NCI-H2227 (cell line): ENCODE data around the gene NKX1-2.
"Not testable (repeated sequence)": the region's sequence is repeated elsewhere in the genome, so short reads cannot be mapped to it uniquely, and the experiment has no call there.

Source experiments
- DNase-seq: peaks from one replicate; lab custom pipeline; 2025; ENCODE audit not compliant: unreplicated experiment; lab: John Stamatoyannopoulos, UW

The NKX1-2 gene

GRCh38 chr10:124453960-124454610 lies 4.2 kb upstream of the NKX1-2 start:
- DNase-seq = no peak

- no peak for DNase-seq
Measured at GRCh38 chr10:124451276-124451675, 1.4 kb upstream of the NKX1-2 start.

DNA sequence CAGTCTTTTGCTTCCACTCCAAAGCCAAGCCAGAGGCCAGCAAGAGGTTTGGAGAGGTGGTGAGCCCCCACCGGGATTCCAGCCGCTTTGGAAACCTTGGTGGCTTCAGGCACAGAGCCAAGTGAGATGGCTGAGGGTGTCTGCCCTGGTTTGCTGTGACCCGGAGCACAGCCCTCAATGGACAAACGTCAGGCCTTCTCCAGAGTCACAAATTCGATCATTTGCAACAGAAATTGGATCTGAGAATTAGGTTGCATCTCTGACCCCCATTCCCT lies 885 bp upstream of the NKX1-2 start:
- DNase-seq = no peak

DNA sequence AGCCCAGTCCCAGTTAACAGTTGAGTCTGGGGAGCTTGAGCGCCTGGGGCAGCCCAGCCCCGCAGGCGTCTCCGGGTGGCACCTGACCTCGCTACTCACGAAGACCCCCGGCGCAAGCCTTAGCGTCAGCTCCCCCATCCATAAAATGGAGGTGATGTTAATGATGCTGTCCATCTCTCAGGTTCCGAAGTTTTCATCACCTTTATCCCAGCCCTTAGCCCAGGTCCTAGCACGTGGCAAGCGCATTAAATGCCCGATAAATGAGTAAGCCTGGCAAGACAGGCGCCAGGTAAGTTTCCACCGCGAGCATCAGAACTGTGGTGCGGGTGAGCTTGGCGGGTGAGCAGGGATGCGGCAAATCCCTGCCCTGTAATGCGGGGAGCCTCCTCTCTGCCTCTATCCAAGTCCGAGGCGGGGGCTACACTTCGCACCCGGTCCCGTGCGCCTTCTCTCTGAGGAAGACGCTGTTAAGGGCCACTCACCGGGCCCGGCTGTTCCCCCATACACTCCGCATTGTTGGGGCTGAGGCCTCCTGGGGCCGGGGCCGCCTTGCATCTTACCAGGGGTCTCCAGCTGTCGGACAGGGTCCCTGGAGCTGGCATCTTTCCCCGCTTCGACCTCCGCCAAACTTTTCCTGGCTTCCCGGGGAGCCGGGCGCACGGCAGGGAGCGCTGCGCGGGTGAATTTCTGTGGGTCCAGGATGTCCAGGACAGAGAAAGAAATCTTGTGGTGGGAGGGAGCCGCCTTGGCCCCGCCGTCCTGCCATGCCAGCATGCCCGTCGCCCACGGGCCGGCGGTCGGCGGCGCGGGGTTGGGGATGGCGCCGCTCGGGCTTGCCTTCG lies 444 bp downstream of the NKX1-2 start:
- DNase-seq = no peak

GRCh38 chr10:124448696-124449169 lies 1.1 kb downstream of the NKX1-2 start:
- DNase-seq = no peak

GRCh38 chr10:124447751-124448466 lies 1.9 kb downstream of the NKX1-2 start:
- peak; percentile 4 for DNase-seq

- DNase-seq = no peak
Measured at GRCh38 chr10:124446830-124447750, 2.7 kb downstream of the NKX1-2 start.

DNA sequence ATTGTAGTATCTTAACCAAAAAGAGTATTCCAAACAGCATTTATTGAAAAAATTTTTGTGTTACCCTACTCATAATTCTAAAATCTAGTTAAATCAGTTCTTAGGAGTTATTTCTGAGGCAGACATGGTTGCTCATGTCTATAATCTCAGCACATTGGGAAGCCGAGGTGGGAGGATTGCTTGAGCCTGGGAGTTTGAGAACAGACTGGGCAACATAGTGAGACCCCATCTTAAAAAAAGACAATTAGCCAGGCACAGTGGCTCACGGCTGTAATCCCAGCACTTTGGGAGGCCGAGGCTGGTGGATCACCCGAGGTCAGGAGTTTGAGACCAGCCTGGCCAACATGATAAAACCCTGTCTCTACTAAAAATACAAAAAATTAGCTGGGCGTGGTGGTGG lies 8.1 kb downstream of the NKX1-2 start:
- DNase-seq = not testable (repeated sequence)

GRCh38 chr10:124436191-124436638 lies 13.6 kb downstream of the NKX1-2 start:
- no peak for DNase-seq

DNA sequence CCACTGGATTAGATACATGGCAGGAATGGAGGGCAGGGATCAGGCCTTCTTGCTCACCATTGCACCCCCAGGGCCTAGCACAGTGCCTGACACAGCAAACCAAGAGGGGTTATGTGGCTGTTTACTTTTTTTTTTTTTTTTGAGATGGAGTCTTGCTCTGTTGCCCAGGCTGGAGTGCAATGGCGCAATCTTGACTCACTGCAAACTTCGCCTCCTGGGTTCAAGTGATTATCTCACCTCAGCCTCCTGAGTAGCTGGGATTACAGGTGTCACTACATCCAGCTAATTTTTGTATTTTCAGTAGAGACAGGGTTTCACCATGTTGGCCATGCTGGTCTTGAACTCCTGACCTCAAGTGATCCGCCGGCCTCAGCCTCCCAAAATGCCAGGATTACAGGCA lies 14.2 kb downstream of the NKX1-2 start:
- DNase-seq = not testable (repeated sequence)

DNA sequence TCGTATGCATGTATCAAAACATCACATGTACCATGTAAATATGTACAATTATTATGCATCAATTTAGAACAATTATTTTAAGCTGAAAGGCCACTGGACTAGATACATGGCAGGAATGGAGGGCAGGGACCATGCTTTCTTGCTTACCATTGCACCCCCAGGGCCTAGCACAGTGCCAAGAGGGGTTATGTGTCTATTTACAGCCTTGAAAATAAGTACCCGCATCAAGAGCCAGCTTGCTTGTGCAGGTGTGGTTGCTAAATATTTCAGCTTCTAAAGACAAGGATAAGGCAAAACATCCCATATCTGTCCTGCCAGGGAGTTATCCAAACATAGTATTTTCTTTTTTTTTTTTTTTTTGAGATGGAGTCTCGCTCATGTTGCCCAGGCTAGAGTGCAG lies 16.4 kb downstream of the NKX1-2 start:
- no peak for DNase-seq

GRCh38 chr10:124430077-124430476 lies 19.8 kb downstream of the NKX1-2 start:
- no peak for DNase-seq

GRCh38 chr10:124429576-124429975 lies 20.3 kb downstream of the NKX1-2 start:
- no peak for DNase-seq

DNA sequence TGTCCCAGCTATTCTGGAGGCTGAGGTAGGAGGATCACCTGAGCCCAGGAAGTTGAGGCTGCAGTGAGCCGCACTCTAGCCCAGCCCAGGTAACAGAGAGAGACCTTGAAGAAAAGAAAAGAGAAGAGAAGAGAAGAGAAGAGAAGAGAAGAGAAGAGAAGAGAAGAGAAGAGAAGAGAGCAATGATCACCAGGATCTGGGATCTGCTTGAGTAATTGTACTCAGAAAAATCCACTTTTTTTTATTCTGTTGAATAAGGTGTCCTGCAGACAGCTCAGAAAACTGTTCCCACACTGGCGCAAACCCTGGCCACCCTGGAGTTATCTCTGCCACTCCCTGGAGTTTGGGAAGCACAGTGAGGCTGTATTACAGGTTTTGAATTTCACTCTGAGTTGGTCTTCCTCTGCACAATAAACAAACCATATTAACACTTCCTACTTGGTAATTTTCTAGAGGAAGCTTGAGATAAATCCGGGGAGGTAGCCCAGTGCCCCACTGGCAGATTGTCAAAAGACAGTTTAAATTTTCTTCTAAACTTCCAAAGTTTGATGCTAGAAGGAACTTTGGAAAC lies 21.5 kb downstream of the NKX1-2 start:
- DNase-seq = no peak

GRCh38 chr10:124425227-124425962 lies 24.4 kb downstream of the NKX1-2 start:
- no peak for DNase-seq

DNA sequence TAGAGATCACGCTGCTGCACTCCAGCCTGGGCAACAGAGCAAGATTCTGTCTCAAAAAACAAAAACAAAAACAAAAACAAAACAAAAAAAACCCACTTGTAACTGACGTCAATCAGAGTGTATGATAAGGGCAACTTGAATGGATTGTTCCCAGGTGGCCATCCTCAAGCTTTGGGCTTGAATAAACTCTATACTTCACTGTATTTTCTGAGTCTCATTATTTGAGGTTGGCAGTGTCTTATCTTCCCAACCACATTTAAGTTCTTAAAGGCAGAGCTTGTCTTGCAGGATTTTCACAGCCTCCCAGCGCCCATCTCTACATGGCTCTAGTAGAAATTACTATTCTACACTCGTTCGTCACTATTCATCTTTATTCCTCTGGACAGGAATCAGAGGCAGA lies 26.0 kb downstream of the NKX1-2 start:
- no peak for DNase-seq

DNA sequence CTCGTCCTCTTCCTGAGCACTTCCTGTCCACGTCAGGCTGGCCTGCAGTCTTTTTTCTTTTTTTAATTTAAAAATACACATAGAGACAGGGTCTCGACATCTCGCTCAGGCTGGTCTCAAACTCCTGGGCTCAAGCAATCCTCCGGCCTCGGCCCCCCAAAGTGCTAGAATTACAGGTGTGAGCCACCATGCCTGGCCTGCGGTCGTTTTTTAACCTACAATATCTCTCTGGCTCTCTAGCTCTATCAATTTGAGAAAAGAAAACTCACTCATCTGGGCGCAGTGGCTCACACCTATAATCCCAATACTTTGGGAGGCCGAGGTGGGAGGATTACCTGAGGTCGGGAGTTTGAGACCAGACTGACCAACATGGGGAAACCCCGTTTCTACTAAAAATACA lies 27.1 kb downstream of the NKX1-2 start:
- no peak for DNase-seq

DNA sequence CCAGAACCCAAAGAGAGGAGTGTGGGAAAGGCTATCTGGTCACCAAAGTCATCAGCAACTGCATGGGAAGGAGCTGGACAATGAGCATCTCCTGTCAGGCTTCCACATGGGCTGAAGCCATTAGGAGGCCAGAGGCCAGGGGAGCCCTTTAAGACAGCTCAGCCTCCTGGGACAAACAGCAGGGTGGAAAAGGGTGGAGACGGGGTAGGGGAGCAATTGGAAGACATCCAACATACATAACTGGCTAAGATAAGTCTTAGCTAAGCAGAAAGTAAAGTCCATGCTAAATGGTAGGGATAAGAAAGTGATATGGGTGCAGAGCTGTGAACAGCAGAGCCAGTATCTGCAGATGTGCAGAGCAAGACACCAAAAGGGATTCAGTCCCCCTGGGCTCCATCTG lies 29.6 kb downstream of the NKX1-2 start:
- DNase-seq = no peak

- no peak for DNase-seq
Measured at GRCh38 chr10:124419635-124420034, 30.2 kb downstream of the NKX1-2 start.
